HG03571 (cell line): ENCODE results near the gene TREX2.

Source experiments
- ATAC-seq: cut with Tn5 transposase; IDR thresholded peaks from one replicate; pipeline ENCODE4 v1.9.1; 2021; ENCODE audit not compliant: unreplicated experiment

The TREX2 gene

DNA sequence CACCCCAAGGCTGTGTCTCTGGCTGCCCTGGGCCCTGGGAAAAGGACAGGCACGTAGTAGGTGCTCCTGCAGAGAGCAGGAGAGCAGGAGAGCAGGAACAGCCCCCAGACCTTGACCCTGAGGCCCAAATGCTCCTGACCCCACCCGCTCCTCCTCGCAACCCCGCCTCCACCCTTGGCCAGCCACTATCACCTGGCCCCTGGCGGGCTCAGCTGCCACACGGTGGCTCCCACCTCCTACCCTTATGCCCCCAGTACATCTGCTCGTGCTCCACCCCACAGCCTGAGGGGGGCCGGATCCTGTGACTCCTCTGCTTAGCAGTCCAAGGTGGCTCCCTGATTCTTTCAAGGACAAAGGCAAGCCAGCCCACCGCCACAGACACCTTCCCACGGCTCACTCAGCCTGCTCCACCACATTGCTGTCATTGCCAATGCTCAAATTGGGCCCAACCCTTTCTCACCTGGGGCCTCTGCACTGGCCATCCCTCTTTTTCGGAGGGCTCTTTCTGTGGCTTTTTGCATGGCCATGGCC is 30.0 kb upstream of the TREX2 start:
- no peak for ATAC-seq

DNA sequence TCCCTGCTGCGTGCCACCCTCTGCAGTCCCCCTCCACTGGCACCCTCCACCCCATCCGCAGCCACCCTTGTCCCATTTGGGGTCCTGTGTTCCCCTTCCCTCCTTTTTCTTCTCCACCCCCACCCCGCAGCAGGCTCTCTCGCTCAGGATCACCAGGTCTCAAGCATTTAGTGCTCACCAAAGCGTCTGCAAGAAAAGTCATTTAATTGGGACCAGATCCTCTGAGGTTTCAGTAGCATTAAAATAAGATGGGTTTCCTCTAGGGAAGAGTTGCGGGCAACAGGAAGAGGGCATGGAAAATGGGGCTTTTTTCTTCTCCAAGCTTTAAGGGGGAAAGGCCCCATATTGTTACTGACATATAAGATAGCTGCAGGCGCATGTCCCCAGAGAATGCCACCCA is 29.4 kb upstream of the TREX2 start:
- no peak for ATAC-seq

DNA sequence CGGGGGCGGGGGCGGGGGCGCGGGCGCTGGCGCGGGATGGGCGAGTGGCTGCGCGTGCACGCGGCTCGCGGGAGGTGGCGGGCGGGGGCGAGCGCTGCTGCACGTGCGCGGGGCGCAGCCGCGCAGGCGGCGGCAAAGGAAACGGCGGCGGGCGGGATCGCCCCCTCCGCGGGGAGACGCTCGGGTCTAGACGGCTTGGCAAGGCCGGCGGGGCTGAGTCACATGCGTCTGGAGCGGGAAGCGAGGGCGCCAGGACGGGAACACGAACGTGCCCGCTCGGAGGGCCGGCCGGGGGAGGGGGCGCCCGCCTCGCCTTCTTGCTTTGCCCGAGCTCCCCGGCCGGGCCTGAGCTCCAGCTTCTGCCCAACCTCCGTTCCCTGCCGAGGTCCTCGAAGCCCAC is 28.9 kb upstream of the TREX2 start:
- ATAC-seq = no peak

DNA sequence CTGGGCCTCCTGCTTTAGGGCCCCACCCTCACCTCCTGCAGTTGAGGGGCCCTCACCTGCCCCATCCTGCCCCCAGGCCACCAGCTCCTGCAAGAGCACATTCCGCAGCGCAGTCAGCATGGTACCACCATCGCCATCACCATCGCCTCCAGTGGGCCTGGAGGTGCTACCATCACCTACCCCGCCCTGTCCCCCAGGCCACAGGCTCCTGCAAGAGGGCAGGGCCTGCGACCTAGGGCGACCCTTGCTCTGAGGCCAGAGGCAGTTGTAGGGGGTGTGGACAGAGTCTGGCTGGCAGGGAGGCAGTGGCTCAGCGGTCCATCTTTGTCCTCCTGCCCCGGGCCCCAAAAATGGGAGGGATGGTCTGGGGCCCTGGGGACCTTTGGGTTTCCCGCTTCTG is 28.4 kb upstream of the TREX2 start:
- no peak for ATAC-seq

DNA sequence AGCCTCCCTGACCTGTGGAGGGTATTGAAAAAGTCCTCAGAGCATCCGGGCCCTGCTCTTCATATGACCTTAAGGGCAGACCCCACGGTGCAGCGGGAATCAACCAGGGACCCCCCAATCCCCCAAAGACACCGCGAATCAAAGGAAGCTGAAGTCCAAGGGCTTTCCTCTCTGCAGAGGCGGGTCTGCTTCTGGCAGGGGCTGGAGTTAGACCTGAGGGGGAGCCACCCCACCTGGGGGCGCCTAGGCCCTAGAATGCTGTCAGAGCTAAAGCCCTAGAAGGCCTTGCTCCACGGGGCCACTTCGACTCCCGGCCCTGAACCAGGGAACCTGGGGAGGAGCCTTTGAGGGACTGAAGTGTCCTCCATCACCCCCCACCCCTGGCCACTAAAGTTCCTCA is 27.3 kb upstream of the TREX2 start:
- ATAC-seq = no peak

DNA sequence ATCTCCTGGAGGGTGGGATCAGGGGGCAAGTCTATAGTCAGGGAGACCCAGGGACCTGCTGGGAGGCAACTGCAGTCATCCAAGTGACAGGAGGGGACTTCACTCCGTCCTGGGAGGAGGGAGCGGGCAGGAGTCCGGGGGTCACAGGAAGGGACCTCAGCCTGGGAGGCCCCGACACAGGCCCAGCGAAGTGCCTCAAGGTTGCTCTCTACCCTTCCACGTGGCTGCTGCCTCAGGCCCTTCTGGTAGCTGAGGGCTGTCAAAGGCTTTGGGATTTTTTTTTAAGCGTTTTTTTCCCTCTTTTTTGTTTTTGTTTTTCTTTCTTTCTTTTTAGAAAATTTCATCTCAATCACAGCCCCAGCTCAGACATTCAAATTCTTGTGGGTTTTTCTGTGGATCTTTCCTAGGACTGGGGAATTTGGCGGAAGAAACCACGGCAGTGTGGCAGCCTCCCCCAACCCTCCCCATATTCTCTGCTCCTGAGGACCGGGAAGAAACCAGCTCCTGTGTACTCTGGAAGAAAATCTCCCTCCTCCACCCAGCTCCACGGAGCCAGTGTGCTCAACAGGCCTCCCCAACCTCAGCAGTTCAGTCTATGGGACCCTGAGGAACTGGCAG is 25.9 kb upstream of the TREX2 start:
- no peak for ATAC-seq

DNA sequence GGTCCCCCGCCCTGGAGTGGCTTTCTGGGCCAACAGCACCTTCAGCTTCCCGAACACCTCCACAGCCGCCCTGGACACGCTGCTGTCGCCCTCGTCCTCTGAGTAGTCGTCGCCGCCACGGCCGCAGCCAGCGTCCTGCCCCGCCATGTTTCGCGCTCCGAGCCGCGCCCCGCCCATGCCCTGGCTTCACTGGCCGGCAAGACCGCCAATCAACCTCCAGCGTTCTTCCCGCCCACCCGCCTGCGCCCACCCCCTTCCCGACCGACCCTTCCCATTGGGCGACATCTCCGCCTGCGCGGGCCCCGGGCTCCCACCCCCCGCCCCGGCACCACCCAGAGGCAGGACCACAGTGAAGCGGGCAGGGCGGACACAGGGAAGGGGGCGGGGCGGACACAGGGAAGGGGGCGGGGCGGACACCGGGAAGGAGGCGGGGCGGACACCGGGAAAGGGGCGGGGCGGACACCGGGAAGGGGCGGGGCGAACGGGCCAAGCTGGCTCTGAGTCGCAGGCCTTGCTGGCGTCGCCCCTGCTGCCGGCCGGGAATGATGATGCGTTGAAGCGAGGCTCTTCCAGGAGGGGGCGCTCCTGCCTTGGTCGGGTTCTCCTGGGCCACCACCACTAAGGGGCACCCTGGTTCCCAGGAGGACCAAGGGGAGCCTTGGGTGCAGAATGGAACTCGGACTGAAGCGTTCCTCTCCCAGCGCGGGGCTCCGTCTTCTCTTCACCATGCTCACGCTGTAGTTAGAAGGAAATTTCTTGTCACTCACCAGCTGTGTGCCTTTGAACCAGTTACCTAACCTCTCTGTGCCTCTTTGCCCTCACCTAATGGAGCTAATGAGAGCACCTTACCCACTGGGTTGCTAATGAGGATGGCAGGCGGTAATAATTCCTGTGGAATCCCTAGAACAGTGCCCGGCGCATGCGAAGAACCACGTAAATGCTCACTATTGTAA is 24.8 kb upstream of the TREX2 start, which contains the start of gene HAUS7:
Gene HAUS7 (minus strand): TSS at position 166 of the 953 bp plus-strand sequence. CDS start 19 bp downstream, at position 147.
- peak; percentile 82 for ATAC-seq

DNA sequence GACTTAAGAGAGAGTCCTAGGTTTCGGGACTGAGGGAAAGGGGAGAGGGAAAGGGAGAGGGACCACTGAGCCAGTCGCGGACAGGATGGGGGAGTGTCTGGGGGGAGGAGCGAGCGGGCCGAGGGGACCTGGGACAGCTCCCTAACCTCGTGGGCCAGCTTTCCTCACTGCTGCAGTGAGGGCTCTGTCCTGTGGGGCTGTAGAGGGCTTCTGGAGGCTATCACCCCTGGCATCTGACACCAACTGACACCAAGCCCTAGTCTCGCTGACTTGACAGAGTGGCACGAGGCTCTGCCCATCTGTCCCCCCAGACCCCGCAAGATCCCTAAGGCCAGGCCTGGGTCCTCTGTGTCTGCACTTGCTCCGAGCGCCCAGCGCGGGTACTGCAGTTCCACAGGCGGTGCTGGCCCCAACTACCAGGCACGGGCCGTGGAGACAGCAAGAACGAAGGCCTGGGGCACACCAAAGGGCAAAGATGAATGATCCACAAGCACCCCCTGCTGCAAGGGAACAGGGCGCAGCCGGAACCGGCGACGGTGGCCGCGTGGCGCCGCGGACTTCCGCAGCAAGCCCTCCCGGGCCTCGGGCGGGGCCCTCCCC is 24.1 kb upstream of the TREX2 start:
- ATAC-seq = peak; percentile 38

DNA sequence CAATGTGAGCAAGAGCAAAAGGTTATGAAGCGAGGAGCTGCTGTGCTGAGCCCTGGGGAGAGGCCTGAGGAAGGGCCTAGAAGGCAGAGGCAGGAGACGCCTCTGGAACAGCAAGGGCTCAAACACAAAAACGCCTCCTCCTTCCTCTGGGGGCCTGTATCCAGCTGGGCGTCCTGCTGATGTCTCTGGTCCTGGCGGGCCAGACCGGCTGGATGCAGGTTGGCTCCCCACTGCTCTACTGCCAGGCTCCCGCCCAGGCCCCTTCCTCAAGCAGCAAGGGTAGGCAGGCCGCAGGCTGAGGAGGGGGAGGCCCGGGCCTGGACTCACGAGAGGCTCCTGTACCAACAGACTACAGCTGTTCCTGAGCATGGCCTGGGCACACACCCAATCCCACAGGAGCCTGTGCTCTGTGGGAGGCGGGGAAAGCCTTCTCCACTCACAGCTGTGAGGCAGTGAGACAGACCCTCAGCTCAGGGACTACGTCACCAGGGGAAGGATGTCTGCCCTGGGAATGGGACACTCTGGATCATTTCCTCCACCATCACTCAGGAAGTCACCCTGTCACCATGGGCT is 22.2 kb upstream of the TREX2 start:
- no peak for ATAC-seq

DNA sequence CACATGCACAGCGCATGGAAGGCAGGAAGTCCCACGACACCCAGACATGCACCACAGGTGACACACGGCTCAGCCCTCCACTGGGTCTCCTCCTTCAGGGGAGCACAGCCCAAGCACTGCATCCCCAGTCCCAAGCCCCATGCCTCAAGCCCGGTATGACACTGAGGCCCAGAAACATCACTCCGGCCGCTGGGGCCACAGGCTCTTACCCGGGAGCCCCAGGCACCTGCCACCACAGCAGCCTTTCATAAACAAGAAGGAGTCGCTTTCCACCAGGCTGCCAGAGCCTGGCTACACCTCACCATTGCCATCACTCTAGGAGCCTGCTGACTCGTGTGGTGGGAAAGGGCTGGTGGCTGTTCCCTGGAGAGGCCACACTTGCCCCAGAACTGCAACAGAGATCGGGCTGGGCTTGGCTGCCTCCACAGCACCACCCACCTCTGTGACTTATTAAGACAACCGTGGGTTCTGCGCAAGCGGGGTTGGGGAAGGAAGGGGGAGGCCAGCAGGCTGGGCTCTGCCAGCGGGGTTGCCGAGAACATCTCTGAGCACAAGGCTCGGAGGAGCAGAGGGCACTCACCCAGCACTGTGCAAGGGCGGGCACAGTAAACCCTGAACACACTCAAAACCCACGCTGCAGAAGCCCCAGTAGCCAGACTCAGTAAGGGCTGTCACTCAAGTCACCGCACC is 20.0 kb upstream of the TREX2 start:
- ATAC-seq = no peak

DNA sequence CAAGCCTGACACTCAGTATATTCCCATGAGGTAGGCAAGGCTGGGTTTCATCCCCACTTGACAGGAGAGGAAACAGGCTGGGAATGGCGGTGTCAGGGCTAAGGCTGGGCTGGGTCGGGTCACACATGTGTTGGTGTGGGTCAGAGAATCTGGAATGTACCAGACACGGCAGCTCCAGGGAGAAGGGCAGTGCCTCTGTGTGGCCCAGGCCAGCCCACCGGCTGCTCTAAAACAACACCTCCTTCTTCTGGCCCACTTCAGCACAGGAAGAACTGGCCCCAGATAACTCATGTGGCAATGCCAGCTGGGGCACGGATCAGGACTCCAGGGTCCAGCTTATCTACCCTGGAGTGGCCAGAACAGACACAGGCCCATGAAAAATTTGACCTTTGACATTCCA is 18.3 kb upstream of the TREX2 start:
- no peak for ATAC-seq

DNA sequence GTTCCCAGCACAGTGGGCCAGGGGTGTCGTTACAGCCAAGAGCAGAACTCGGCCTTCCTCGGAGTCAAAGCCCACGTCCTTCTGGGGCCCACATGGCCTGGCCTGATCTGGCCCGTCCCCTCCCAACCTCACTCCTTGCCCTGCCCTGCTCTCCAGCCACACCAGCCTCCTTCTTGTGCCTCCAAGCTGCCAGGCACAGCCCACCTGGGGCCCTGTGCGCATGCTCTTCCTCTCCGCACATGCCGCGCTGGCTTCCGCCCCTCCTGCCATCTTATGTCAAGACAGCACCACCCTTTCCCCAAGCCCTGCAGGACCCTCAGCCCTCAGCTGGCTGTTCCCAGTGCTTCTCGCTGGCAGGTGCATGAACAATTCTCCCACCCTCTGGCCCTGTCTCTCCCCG is 17.7 kb upstream of the TREX2 start:
- no peak for ATAC-seq

DNA sequence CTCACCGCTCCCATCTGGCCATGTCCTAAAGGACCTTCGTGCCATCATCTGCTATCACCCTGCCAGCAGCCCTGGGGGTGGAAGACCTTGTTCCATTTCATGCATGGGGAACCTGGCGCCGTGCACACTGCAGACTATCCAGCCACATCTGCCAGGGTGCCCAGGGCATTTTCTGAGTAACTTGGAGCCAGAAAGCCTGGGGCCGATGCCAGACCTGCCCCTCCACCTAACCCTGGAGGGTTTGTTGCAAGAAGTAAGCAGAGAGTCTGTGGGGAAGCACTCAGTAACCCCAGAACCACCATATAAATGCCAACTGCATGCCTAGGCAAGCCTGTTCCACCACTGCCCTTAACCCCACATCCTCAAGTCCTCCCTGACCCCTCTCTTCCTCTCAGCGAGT is 17.2 kb upstream of the TREX2 start:
- no peak for ATAC-seq

DNA sequence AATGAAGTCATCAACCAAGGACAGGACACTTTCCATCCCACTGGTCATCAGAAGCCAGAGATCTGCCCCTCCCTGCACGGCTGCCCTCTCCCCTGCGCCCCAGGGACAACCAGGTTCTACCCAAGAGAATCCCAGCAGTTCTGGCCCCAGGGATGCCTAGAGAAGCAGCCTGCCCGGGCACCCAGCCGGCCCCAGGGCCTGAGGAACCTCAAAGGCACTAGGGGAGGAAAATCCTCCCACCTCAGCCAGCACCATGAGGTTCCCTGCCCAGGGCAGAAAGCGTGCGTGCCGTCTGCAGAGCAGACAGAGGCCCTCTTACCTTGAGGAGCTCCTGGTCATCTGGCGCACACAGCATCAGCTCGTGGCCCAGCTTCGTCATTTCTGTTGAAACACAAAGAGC is 16.4 kb upstream of the TREX2 start:
- ATAC-seq = no peak

DNA sequence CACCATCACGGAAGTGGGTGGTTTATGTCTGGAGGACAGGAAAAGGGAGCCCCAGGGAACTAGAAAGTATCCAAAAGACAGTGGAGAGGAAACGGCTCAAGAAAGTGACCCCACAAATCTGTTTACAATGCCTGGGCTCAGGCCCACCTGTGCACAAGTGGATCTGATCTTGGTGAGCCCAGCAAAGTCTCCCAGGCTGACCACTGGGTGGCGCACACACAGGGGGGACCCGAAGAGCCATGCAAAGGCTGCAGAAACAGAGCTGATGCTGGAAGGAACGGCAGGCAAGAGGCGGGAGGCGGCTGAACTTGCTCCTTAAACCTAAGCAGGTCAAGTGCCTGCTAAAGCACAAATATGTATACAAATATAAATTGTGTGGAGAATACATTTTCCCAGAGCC is 15.0 kb upstream of the TREX2 start:
- ATAC-seq = no peak

DNA sequence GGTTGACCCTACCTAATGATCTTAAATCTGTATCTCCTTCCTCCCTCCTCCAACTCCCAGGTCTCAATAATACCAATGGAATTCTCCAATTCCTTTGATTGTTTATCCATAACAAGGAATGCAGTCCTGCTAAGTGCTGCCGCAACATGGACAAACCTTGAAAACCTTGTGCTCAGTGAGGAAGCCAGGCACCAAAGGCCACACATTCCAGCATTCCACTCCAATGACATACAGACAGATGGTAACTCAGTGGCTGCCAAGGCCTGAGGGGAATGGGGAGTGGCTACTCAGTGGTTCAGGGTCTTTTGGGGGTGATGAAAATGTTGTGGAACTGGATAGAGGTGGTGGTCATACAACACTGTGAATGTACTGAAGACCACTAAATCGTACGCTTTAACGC is 14.1 kb upstream of the TREX2 start:
- ATAC-seq = no peak

DNA sequence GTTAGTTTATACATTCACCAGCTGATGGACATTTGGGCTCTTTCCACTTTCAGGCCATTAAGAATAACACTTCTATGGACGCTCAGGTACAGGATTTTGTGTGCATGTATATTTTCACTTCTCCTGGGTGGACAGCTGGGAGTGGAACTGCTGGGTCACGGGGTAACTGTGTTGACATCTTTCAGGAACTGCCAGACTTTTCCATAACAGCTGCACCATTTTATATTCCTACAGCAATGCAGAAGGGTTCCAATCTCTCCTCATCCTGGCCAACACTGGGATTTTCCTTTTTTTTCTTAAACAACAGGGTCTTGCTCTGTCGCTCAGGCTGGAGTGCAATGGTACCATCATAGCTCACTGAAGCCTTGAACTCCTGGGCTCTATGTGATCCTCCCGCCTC is 12.6 kb upstream of the TREX2 start:
- no peak for ATAC-seq

DNA sequence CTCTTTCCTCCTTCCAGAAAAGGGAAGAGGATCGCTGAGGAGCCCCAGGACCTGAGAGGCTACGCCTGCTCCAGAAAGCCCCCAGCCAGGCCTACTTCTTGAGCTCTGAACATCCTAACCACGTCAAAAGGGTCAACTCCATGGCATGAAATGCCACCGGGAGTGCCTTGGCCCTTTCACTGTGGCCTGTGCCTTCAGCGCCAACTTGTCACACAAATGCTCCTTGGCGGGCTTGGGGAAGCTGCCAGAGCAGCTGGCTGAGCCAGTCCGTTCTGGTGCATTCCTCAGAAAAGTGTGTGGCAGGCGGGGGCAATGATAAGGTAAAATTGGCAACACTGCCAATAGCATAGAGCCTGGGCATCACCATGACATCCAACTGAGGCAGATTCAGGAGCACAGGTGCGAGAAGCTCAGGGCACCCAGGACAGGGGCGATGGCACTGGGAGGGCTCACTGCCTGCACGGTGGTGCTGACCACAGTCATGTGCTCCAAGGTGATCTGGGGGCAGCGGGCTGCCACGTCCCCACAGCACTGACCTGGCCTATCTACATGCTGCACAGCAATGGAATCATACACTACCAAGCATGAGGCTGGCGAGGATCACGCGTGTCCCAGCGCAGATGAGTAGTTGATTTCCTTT is 12.1 kb upstream of the TREX2 start:
- ATAC-seq = no peak

DNA sequence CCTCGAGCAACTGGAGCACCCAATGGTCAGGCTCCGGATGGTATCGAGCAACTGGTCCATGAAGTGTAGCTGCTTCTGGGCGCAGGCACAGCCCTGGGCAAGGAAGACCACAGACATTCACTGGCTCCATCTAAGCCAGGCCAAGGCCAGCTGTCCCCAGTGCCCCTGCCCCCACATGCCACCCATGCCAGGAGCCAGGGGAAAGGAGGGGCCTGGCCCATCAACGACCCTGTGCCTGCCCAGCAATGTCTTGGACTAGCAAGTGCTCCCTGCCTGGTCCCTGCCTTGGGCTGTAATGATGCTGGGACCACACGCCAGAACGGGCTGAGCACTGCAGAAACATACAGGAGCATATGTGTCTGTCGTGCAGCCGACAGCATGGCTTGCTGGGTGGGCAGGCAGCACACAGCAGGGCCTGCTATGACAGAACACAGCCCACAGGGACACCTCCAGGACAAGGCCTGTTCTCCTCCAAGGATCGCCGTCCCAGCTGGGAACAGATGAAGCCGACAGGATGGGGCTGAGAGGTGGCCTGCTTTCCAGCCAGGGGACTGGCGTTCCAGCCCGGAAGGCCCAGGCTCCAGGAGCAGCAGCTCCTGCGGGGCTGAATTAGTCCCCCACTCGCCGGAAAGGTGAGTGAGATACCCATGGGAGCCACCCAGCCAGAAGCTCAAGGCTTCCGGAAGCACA is 11.4 kb upstream of the TREX2 start:
- no peak for ATAC-seq

DNA sequence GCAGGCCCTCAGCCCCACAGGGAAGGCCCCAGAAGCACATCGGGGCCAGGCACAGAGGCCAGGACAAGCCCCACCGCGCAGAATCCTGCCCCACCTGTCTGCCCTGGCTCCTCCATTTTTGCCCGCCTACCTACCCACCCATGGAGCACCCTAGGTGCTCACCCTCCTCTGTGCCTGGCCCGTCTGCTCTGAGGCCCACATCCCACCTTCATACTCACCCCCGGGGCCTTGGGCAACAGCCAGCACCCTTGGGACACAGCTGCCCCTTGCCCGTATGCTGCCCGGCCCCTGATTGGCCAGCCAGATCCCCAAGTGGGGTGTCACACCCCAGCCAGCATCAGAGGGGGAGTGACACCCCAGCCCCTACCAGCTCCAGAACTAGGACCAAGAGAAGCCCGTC is 10.8 kb upstream of the TREX2 start:
- no peak for ATAC-seq
